B cell (primary cell): ENCODE measurements around the gene CHD2. TPM values are rescaled to one million over a fixed set of nuclear protein-coding genes. Genes with fewer than 3 reads are reported as not detected.

Experiments
- ATAC-seq: fragments of 200-7000 bp; cut with Tn5 transposase; one replicate; pipeline ENCODE4 v1.10.0; 2021; ENCODE audit warnings: low read depth, mild to moderate bottlenecking, moderate number of reproducible peaks, moderate library complexity
- CTCF ChIA-PET: fragments of 350-600 bp; sonication (Branson Sonifier 250); formaldehyde crosslinking; loops from one replicate; lab custom pipeline; 2021; ENCODE audit warnings: antibody characterized with exemption, inconsistent platforms; lab: Charles Lee
- POLR2A ChIA-PET: fragments of 350-600 bp; sonication (Branson Sonifier 250); formaldehyde crosslinking; loops from one replicate; lab custom pipeline; 2021; ENCODE audit warnings: antibody characterized with exemption; lab: Charles Lee
- DNase-seq: peaks from one replicate; pipeline ENCODE4 v3.0.0; 2013
- H2AFZ ChIP-seq: 2 replicates; pipeline ENCODE4 v1.6.1; 2012; ENCODE audit warnings: mild to moderate bottlenecking, low read depth, low read length; ENCODE audit not compliant: insufficient read depth, poor library complexity, severe bottlenecking
- H3K27ac ChIP-seq, 2 donors: 1 replicate in 1 of 2; 2 replicates in 1 of 2; pipeline ENCODE4 v1.5.1; 2012 to 2013; ENCODE audit warnings: low read length in 2 of 2, mild to moderate bottlenecking in 2 of 2, moderate library complexity in 1 of 2
- H3K27me3 ChIP-seq, 4 experiments: fragments of 200-600 bp in 1 of 4; sonication (generic) in 1 of 4; replicated peaks in 1 of 4; 1 replicate in 2 of 4; 2 replicates in 2 of 4; pipeline versions ENCODE4 v1.6.1 to v1.7.0; 2013 to 2016; ENCODE audit warnings: low read length in 3 of 4, mild to moderate bottlenecking in 2 of 4, mixed read lengths in 1 of 4, moderate library complexity in 1 of 4; ENCODE audit not compliant: insufficient read depth in 4 of 4, control insufficient read depth in 3 of 4; ENCODE audit errors: control extremely low read depth in 1 of 4
- H3K36me3 ChIP-seq, 2 experiments: replicated peaks in 1 of 2; 1 replicate in 1 of 2; 2 replicates in 1 of 2; pipeline versions ENCODE4 v1.6.1 to v1.7.1; 2013; ENCODE audit warnings: low read length in 1 of 2; ENCODE audit not compliant: insufficient read depth in 2 of 2, control insufficient read depth in 1 of 2; ENCODE audit errors: control extremely low read depth in 1 of 2, extremely low read depth in 1 of 2
- H3K4me1 ChIP-seq, 2 donors: fragments of 200-600 bp in 1 of 2; sonication (generic) in 1 of 2; 1 replicate in 1 of 2; 2 replicates in 1 of 2; pipeline versions ENCODE4 v1.5.1 to v1.6.1; 2013 to 2017; ENCODE audit warnings: low read length in 2 of 2; ENCODE audit not compliant: control insufficient read depth in 2 of 2, insufficient read depth in 2 of 2
- H3K4me2 ChIP-seq: replicated peaks from 2 replicates; pipeline ENCODE3; 2012; ENCODE audit warnings: mild to moderate bottlenecking, low read depth, low read length; ENCODE audit not compliant: poor library complexity, severe bottlenecking
- H3K4me3 ChIP-seq, 5 experiments: fragments of 200-600 bp in 1 of 5; sonication (generic) in 1 of 5; 1 replicate in 3 of 5; 2 replicates in 2 of 5; pipeline versions ENCODE4 v1.5.1 to v1.7.0; 2011 to 2016; ENCODE audit warnings: low read length in 4 of 5, mild to moderate bottlenecking in 4 of 5, low read depth in 2 of 5, control low read depth in 1 of 5, moderate library complexity in 1 of 5; ENCODE audit not compliant: insufficient read depth in 1 of 5; ENCODE audit errors: control extremely low read depth in 1 of 5, extremely low read depth in 1 of 5
- H3K79me2 ChIP-seq: fragments of 200-600 bp; sonication (generic); one replicate; pipeline ENCODE4 v1.6.0; 2016; ENCODE audit warnings: low read length; ENCODE audit not compliant: control insufficient read depth, insufficient read depth
- H3K9ac ChIP-seq: fragments of 200-600 bp; sonication (generic); 2 replicates; pipeline ENCODE4 v1.6.1; 2017; ENCODE audit warnings: mild to moderate bottlenecking, low read length, moderate library complexity
- H3K9me3 ChIP-seq, 3 donors: one replicate each; pipeline versions ENCODE4 v1.6.1 to v1.7.1; 2013; ENCODE audit warnings: low read length in 2 of 3; ENCODE audit not compliant: control insufficient read depth in 2 of 3, insufficient read depth in 1 of 3; ENCODE audit errors: control extremely low read depth in 1 of 3
- H4K20me1 ChIP-seq: 2 replicates; pipeline ENCODE4 v1.6.0; 2012; ENCODE audit warnings: mild to moderate bottlenecking, low read length; ENCODE audit not compliant: insufficient read depth, control insufficient read depth, poor library complexity, severe bottlenecking
- H3K27ac Mint-ChIP-seq: one replicate; pipeline ENCODE4 v1.8.0; 2021; ENCODE audit warnings: mixed read lengths
- H3K27me3 Mint-ChIP-seq: one replicate; pipeline ENCODE4 v1.8.0; 2021; ENCODE audit warnings: mixed read lengths
- H3K4me1 Mint-ChIP-seq: one replicate; pipeline ENCODE4 v1.8.0; 2021; ENCODE audit warnings: mixed read lengths
- H3K4me3 Mint-ChIP-seq: one replicate; pipeline ENCODE4 v1.8.0; 2021; ENCODE audit warnings: mixed read lengths
- H3K9me3 Mint-ChIP-seq: one replicate; pipeline ENCODE4 v1.8.0; 2022; ENCODE audit warnings: mixed read lengths; ENCODE audit not compliant: insufficient read depth
- EZH2 ChIP-seq: IDR thresholded peaks from 2 replicates; pipeline ENCODE4 v1.6.1; 2012; ENCODE audit warnings: borderline replicate concordance, low read depth, mild to moderate bottlenecking, moderate library complexity, low read length; ENCODE audit not compliant: insufficient read depth, poor library complexity, severe bottlenecking
- WGBS: methylation state at CpG from one replicate; pipeline ENCODE4 v1.1.5; 2013; ENCODE audit warnings: missing lambda C conversion rate; ENCODE audit not compliant: insufficient coverage; 5-methylcytosine and 5-hydroxymethylcytosine counted together
- intact Hi-C: fragments of 100-400 bp; cut with micrococcal nuclease; formaldehyde crosslinking; loops from one replicate; pipeline ENCODE4 v1.10.0; 2022
- polyA plus RNA-seq: library from polyadenylated mRNA; depleted of rRNA; stranded (reverse); fragments of >200 nt; gene quantifications from 2 replicates; pipeline ENCODE4 v1.2.3, GENCODE V29; 2012
- total RNA-seq, 2 donors: library from RNA; stranded (reverse); fragments of 120-200 nt in 1 of 2; gene quantifications; 1 replicate in 1 of 2; 2 replicates in 1 of 2; pipeline versions ENCODE4 v1.2.3 to v1.2.4, GENCODE V29; 2013 to 2022
- TF ChIP-seq, protein P1 (sequence below): fragments of 200-600 bp; IDR thresholded peaks from one replicate; pipeline ENCODE4 v1.8.0; 2022; ENCODE audit warnings: antibody characterized with exemption, mild to moderate bottlenecking

The CHD2 gene
- total and polyA plus RNA-seq, 2 donors (not counting 1 experiment from before 2014, with no cell fraction given), result 86.9 to 353 TPM

DNA sequence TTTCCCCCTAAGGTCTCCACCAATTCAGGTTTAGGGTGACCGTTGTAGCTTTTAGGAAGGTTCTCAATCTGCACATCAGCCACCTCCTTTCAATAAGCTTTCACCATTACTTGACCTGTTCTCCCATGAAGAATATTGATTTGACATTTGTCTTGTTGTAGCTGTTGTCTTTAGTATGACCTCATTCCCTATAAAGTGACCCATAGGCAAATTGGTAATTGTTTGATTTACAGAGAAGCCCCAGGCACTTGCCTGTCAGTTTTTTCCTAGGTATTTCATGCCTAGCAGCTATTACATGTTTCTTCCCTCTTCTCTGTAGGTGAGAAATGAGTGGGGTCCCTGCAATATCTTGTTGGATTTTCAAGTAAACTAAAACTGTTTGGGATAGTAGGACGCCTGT lies 36.0 kb downstream of the CHD2 start:
- CTCF ChIA-PET, result interaction anchor here (0.9 to 2.1 kb wide), 2 partner anchors 127 to 139 kb away, joined by 3 to 14 read pairs; no protein-coding TSS in a partner anchor

DNA sequence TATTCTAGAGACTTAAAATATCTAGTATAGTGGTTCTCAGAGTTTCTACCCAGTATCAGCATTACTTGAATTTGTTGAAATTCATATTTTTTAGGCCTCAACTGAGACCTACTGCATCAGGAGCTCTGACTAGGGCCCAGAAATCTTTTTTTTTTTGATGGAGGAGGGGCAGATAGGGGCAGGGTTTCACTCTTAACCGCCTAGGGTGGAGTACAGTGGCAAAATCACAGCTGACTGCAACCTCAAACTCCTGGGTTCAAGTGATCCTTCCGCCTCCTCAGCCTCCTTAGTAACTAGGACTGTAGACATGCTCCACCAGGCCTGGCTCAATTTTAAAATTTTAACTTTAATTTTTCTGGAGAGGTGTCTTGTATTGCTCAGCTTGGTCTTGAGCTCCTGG lies 36.6 kb downstream of the CHD2 start:
- Histone ChIP-seq H3K27me3 (no peaks in the 10 kb centered on the region), H3K79me2 (peaks cover 77% of the 10 kb centered on the region), H3K36me3 (peaks cover 25 to 83% of the 10 kb centered on the region in 2 experiments), H2AFZ (no peak overlapping the region), H3K9me3 (no peaks in the 10 kb centered on the region), H4K20me1 (peaks cover 5% of the 10 kb centered on the region), H3K27ac (peak overlapping the region in 1 of 2 donors; percentile 48), H3K4me1 (peaks cover 0 to 5% of the 10 kb centered on the region in 2 donors), H3K9ac (no peak overlapping the region), H3K4me2 (no peak overlapping the region), H3K4me3 (no peak overlapping the region)
- Mint-ChIP-seq H3K27ac (no peak overlapping the region), H3K4me3 (no peak overlapping the region), H3K27me3 (no peaks in the 10 kb centered on the region), H3K9me3 (no peaks in the 10 kb centered on the region), H3K4me1 (peaks cover 11% of the 10 kb centered on the region)
- ATAC-seq, result no peak
- intact Hi-C loops, result no loop called here
- ChIA-PET POLR2A (no interaction called here), CTCF (interaction anchor here (0.7 to 2.1 kb wide), 4 partner anchors 24 to 140 kb away, joined by 3 to 14 read pairs (median 4); no protein-coding TSS in a partner anchor)
- no peak for TF ChIP-seq EZH2
- TF ChIP-seq, protein P1, sequence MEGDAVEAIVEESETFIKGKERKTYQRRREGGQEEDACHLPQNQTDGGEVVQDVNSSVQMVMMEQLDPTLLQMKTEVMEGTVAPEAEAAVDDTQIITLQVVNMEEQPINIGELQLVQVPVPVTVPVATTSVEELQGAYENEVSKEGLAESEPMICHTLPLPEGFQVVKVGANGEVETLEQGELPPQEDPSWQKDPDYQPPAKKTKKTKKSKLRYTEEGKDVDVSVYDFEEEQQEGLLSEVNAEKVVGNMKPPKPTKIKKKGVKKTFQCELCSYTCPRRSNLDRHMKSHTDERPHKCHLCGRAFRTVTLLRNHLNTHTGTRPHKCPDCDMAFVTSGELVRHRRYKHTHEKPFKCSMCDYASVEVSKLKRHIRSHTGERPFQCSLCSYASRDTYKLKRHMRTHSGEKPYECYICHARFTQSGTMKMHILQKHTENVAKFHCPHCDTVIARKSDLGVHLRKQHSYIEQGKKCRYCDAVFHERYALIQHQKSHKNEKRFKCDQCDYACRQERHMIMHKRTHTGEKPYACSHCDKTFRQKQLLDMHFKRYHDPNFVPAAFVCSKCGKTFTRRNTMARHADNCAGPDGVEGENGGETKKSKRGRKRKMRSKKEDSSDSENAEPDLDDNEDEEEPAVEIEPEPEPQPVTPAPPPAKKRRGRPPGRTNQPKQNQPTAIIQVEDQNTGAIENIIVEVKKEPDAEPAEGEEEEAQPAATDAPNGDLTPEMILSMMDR, result no peak
- WGBS, result 100% methylated on average over 2 of the region's 2 CpGs
- no peak for DNase-seq

More for the DNA sequence above, 36.0 kb downstream of the CHD2 start:
- Histone ChIP-seq H2AFZ (no peak overlapping the region), H3K9ac (no peak overlapping the region), H3K36me3 (peaks cover 22 to 83% of the 10 kb centered on the region in 2 experiments), H3K27me3 (no peaks in the 10 kb centered on the region), H3K79me2 (peaks cover 80% of the 10 kb centered on the region), H3K4me2 (no peak overlapping the region), H3K4me3 (no peak overlapping the region), H3K4me1 (peaks cover 0 to 5% of the 10 kb centered on the region in 2 donors), H4K20me1 (peaks cover 5% of the 10 kb centered on the region), H3K9me3 (no peaks in the 10 kb centered on the region), H3K27ac (peak overlapping the region in 1 of 2 donors; percentile 48)
- H3K27me3 Mint-ChIP-seq, result no peaks in the 10 kb centered on the region
- POLR2A ChIA-PET, result no interaction called here
- no peaks in the 10 kb centered on the region for H3K9me3 Mint-ChIP-seq
- intact Hi-C loops, result no loop called here
- H3K4me3 Mint-ChIP-seq, result no peak overlapping the region
- DNase-seq, result no peak
- no peak for TF ChIP-seq EZH2
- TF ChIP-seq, protein P1, result no peak
- H3K4me1 Mint-ChIP-seq, result peaks cover 11% of the 10 kb centered on the region
- WGBS, result no CpG with 5 or more reads among the region's 2 CpGs
- no peak for ATAC-seq
- H3K27ac Mint-ChIP-seq, result no peak overlapping the region
